Activated T-helper 1 cell treated with anti-CD3 and anti-CD28 coated beads, Interleukin-2, amount 50 U/mL, for 16 hours (primary cell): ENCODE measurements around the gene SRPK3.
"Not testable (repeated sequence)": the region's sequence is repeated elsewhere in the genome, so short reads cannot be mapped to it uniquely, and the experiment has no call there.

Source experiments
- DNase-seq, 2 donors: peaks; one replicate each; pipeline ENCODE4 v3.0.0-alpha.2; 2020; ENCODE audit warnings: low read depth in 1 of 2, low spot score in 1 of 2

Gene SRPK3

GRCh38 chrX:153744210-153745066 is 36.4 kb upstream of the SRPK3 start:
- DNase-seq, result no peak

- DNase-seq, result not testable (repeated sequence)
Observed at GRCh38 chrX:153745067-153745433, 35.8 kb upstream of the SRPK3 start.

GRCh38 chrX:153746359-153746758 is 34.5 kb upstream of the SRPK3 start:
- no peak for DNase-seq

GRCh38 chrX:153746991-153747390 is 33.9 kb upstream of the SRPK3 start:
- DNase-seq, result not testable (repeated sequence)

- DNase-seq, result not testable (repeated sequence)
Observed at GRCh38 chrX:153749017-153749416, 31.8 kb upstream of the SRPK3 start.

GRCh38 chrX:153750127-153750774 is 30.6 kb upstream of the SRPK3 start:
- DNase-seq, result no peak

- DNase-seq, result no peak
Observed at GRCh38 chrX:153755136-153755535, 25.7 kb upstream of the SRPK3 start.

- DNase-seq, result no peak
Observed at GRCh38 chrX:153761863-153762262, 19.0 kb upstream of the SRPK3 start.

- DNase-seq, result no peak
Observed at GRCh38 chrX:153762626-153763173, 18.1 kb upstream of the SRPK3 start.

- no peak for DNase-seq
Observed at GRCh38 chrX:153763298-153763932, 17.4 kb upstream of the SRPK3 start.

GRCh38 chrX:153763989-153764755 is 16.7 kb upstream of the SRPK3 start, which contains the start of gene PLXNB3:
Gene PLXNB3, plus strand, starts transcription at chrX:153764249. Its CDS starts 1,287 bp downstream, at chrX:153765536.
- DNase-seq, result peak; percentile 46 to 68

GRCh38 chrX:153764786-153765137 is 16.1 kb upstream of the SRPK3 start:
- DNase-seq, result no peak

GRCh38 chrX:153765138-153766079 is 15.4 kb upstream of the SRPK3 start:
- no peak for DNase-seq

GRCh38 chrX:153766098-153766817 is 14.6 kb upstream of the SRPK3 start:
- no peak for DNase-seq

GRCh38 chrX:153766871-153767673 is 13.8 kb upstream of the SRPK3 start:
- DNase-seq, result no peak

GRCh38 chrX:153767674-153768055 is 13.2 kb upstream of the SRPK3 start:
- no peak for DNase-seq

- no peak for DNase-seq
Observed at GRCh38 chrX:153768311-153769157, 12.3 kb upstream of the SRPK3 start.
